CD14-positive monocyte (primary cell): Measurements from ENCODE around the gene EXOC6B. TPM values are rescaled to one million over a fixed set of nuclear protein-coding genes. Genes with fewer than 3 reads are reported as not detected.

ENCODE experiments used
- DNase-seq, 3 donors: peaks; one replicate each; pipeline ENCODE4 v3.0.0-alpha.2; 2011 to 2022
- H2AFZ ChIP-seq: 2 replicates; pipeline ENCODE4 v1.6.0; 2012; ENCODE audit warnings: mild to moderate bottlenecking, low read depth, low read length, inconsistent platforms; ENCODE audit not compliant: insufficient read depth, poor library complexity, severe bottlenecking
- H3K27ac ChIP-seq, 2 donors: 1 replicate in 1 of 2; 2 replicates in 1 of 2; pipeline ENCODE4 v1.5.1; 2012 to 2013; ENCODE audit warnings: low read length in 2 of 2, control low read depth in 1 of 2, inconsistent platforms in 1 of 2, low read depth in 1 of 2, mild to moderate bottlenecking in 1 of 2
- H3K27me3 ChIP-seq, 2 donors: one replicate each; pipeline versions ENCODE4 v1.6.0 to v1.6.1; 2011 to 2013; ENCODE audit warnings: low read length in 2 of 2; ENCODE audit not compliant: control insufficient read depth in 2 of 2, insufficient read depth in 2 of 2
- H3K36me3 ChIP-seq, 2 donors: replicated peaks in 1 of 2; 1 replicate in 1 of 2; 2 replicates in 1 of 2; pipeline versions ENCODE4 v1.5.1 to v1.6.1; 2012 to 2013; ENCODE audit warnings: low read length in 2 of 2, control low read depth in 1 of 2, inconsistent platforms in 1 of 2, mild to moderate bottlenecking in 1 of 2; ENCODE audit not compliant: insufficient read depth in 2 of 2, control insufficient read depth in 1 of 2
- H3K4me1 ChIP-seq, 2 donors: 1 replicate in 1 of 2; 2 replicates in 1 of 2; pipeline versions ENCODE4 v1.5.1 to v1.6.1; 2012 to 2013; ENCODE audit warnings: low read length in 2 of 2, control low read depth in 1 of 2, inconsistent platforms in 1 of 2, mild to moderate bottlenecking in 1 of 2, moderate library complexity in 1 of 2; ENCODE audit not compliant: insufficient read depth in 2 of 2, control insufficient read depth in 1 of 2
- H3K4me2 ChIP-seq: replicated peaks from 2 replicates; pipeline ENCODE3; 2012; ENCODE audit warnings: low read length, moderate library complexity, mild to moderate bottlenecking; ENCODE audit not compliant: poor library complexity, severe bottlenecking; ENCODE audit errors: extremely low read depth
- H3K4me3 ChIP-seq, 3 experiments: fragments of 200-600 bp in 1 of 3; sonication (generic) in 1 of 3; replicated peaks in 1 of 3; 1 replicate in 2 of 3; 2 replicates in 1 of 3; pipeline ENCODE4 v1.5.1; 2011 to 2013; ENCODE audit warnings: low read length in 3 of 3, mild to moderate bottlenecking in 3 of 3, control low read depth in 2 of 3, low read depth in 2 of 3, inconsistent platforms in 1 of 3, moderate library complexity in 1 of 3
- H3K79me2 ChIP-seq: 2 replicates; pipeline ENCODE4 v1.6.0; 2012; ENCODE audit warnings: mild to moderate bottlenecking, control low read depth, inconsistent platforms, low read length, moderate library complexity; ENCODE audit not compliant: insufficient read depth
- H3K9ac ChIP-seq: 2 replicates; pipeline ENCODE4 v1.6.0; 2017; ENCODE audit warnings: low read length, mild to moderate bottlenecking; ENCODE audit not compliant: insufficient read depth, poor library complexity, severe bottlenecking
- H3K9me3 ChIP-seq, 2 donors: replicated peaks in 1 of 2; 1 replicate in 1 of 2; 2 replicates in 1 of 2; pipeline versions ENCODE4 v1.5.1 to v1.6.1; 2012 to 2013; ENCODE audit warnings: low read length in 2 of 2, control low read depth in 1 of 2; ENCODE audit not compliant: control insufficient read depth in 1 of 2, insufficient read depth in 1 of 2
- H4K20me1 ChIP-seq: 2 replicates; pipeline ENCODE4 v1.6.0; 2012; ENCODE audit warnings: mild to moderate bottlenecking, low read length, control low read depth, moderate library complexity; ENCODE audit not compliant: insufficient read depth
- H3K27ac Mint-ChIP-seq, 7 donors: one replicate each; pipeline ENCODE4 v1.8.0; 2020; ENCODE audit warnings: mild to moderate bottlenecking in 7 of 7, mixed read lengths in 7 of 7, moderate library complexity in 6 of 7, inconsistent platforms in 2 of 7
- H3K27me3 Mint-ChIP-seq, 3 donors: one replicate each; pipeline ENCODE4 v1.8.0; 2021 to 2022; ENCODE audit warnings: low read depth in 3 of 3, mild to moderate bottlenecking in 3 of 3, mixed read lengths in 3 of 3, moderate library complexity in 3 of 3, inconsistent platforms in 1 of 3
- H3K36me3 Mint-ChIP-seq, 2 donors: one replicate each; pipeline ENCODE4 v1.8.0; 2020; ENCODE audit warnings: mixed read lengths in 2 of 2, inconsistent platforms in 1 of 2, mild to moderate bottlenecking in 1 of 2
- H3K4me1 Mint-ChIP-seq: one replicate; pipeline ENCODE4 v1.8.0; 2020; ENCODE audit warnings: mild to moderate bottlenecking, mixed read lengths
- H3K4me3 Mint-ChIP-seq, 2 donors: one replicate each; pipeline ENCODE4 v1.8.0; 2020; ENCODE audit warnings: mild to moderate bottlenecking in 2 of 2, mixed read lengths in 2 of 2, moderate library complexity in 1 of 2
- H3K9me3 Mint-ChIP-seq, 7 donors: one replicate each; pipeline ENCODE4 v1.8.0; 2020 to 2022; ENCODE audit warnings: mixed read lengths in 7 of 7, mild to moderate bottlenecking in 6 of 7, moderate library complexity in 6 of 7, inconsistent platforms in 2 of 7
- CTCF ChIP-seq: fragments of 200-600 bp; IDR thresholded peaks from one replicate; pipeline ENCODE4 v1.8.0; 2022; ENCODE audit warnings: antibody characterized with exemption, mild to moderate bottlenecking
- WGBS: methylation state at CpG from one replicate; pipeline ENCODE4 v1.1.5; 2013; ENCODE audit warnings: missing lambda C conversion rate; ENCODE audit not compliant: insufficient coverage; 5-methylcytosine and 5-hydroxymethylcytosine counted together
- intact Hi-C, 2 donors: fragments of 100-400 bp; cut with micrococcal nuclease; formaldehyde crosslinking; loops; one replicate each; pipeline versions ENCODE4 v1.15.0 to v1.15.1; 2023
- polyA plus RNA-seq, 3 donors: library from polyadenylated mRNA; depleted of rRNA in 1 of 3; unstranded in 2 of 3; stranded (reverse) in 1 of 3; fragments of 300-500 nt in 2 of 3; fragments of >200 nt in 1 of 3; fragmentation: Illumina TruSeq in 2 of 3; gene quantifications; 1 replicate in 2 of 3; 2 replicates in 1 of 3; pipeline ENCODE4 v1.2.3, GENCODE V29; 2012 to 2021

EXOC6B gene
- polyA plus RNA-seq, 3 donors = 1.8 to 2.8 (median 2.1) TPM

GRCh38 chr2:72172478-72172877, 653.4 kb downstream of the EXOC6B start:
- Histone ChIP-seq H3K36me3 (no peaks in the 10 kb centered on the region), H3K4me1 (no peaks in the 10 kb centered on the region), H3K9me3 (no peaks in the 10 kb centered on the region), H3K27me3 (no peaks in the 10 kb centered on the region), H3K4me2 (no peak overlapping the region), H3K27ac (no peak overlapping the region), H3K79me2 (no peaks in the 10 kb centered on the region), H4K20me1 (no peaks in the 10 kb centered on the region), H3K4me3 (no peak overlapping the region), H2AFZ (no peak overlapping the region), H3K9ac (no peak overlapping the region)
- no peaks in the 10 kb centered on the region for H3K36me3 Mint-ChIP-seq
- H3K27ac Mint-ChIP-seq = no peak overlapping the region
- DNase-seq = no peak
- no peak for TF ChIP-seq CTCF
- H3K4me3 Mint-ChIP-seq = no peak overlapping the region
- intact Hi-C loops = no loop called here
- H3K9me3 Mint-ChIP-seq = peaks cover 0 to 5% (median 4%) of the 10 kb centered on the region in 7 donors
- no CpG with 5 or more reads among the region's 2 CpGs for WGBS
- H3K4me1 Mint-ChIP-seq = no peaks in the 10 kb centered on the region
- peaks cover 2 to 10% (median 6%) of the 10 kb centered on the region in 3 donors for H3K27me3 Mint-ChIP-seq

GRCh38 chr2:72166279-72166678, 659.6 kb downstream of the EXOC6B start:
- no peaks in the 10 kb centered on the region for H3K36me3 ChIP-seq
- no peaks in the 10 kb centered on the region for H3K9me3 ChIP-seq
- no CpG with 5 or more reads among the region's 3 CpGs for WGBS
- no peaks in the 10 kb centered on the region for H3K4me1 Mint-ChIP-seq
- peaks cover 2 to 10% of the 10 kb centered on the region in 2 donors for H3K27me3 ChIP-seq
- H3K9me3 Mint-ChIP-seq = peaks cover 0 to 2% (median 0%) of the 10 kb centered on the region in 7 donors
- no peak overlapping the region for H3K27ac ChIP-seq
- H3K4me3 Mint-ChIP-seq = peak overlapping the region in 1 of 2 donors; percentile 16
- no peaks in the 10 kb centered on the region for H3K4me1 ChIP-seq
- intact Hi-C loops = no loop called here
- no peak overlapping the region for H3K9ac ChIP-seq
- no peak overlapping the region for H3K4me3 ChIP-seq
- no peak overlapping the region for H2AFZ ChIP-seq
- TF ChIP-seq CTCF = no peak
- DNase-seq = no peak
- H3K27me3 Mint-ChIP-seq = peaks cover 3 to 19% (median 11%) of the 10 kb centered on the region in 3 donors
- H3K4me2 ChIP-seq = no peak overlapping the region
- H3K27ac Mint-ChIP-seq = no peak overlapping the region
- no peaks in the 10 kb centered on the region for H3K79me2 ChIP-seq
- H3K36me3 Mint-ChIP-seq = no peaks in the 10 kb centered on the region
- H4K20me1 ChIP-seq = no peaks in the 10 kb centered on the region
